HCT116 (cell line): ENCODE data around the gene PRKCQ. TPM values are rescaled to one million over a fixed set of nuclear protein-coding genes. Genes with fewer than 3 reads are reported as not detected.

Experiments
- ATAC-seq: fragments of 200-7000 bp; cut with Tn5 transposase; 2 replicates; pipeline ENCODE4 v1.9.1; 2020; ENCODE audit warnings: mild to moderate bottlenecking, moderate library complexity
- BruUV-seq: library from RNA; stranded (reverse); fragments of 400-500 nt; replicated peaks from 2 replicates; lab custom pipeline; 2021; lab: Mats Ljungman, UMichigan
- CTCF ChIA-PET: fragments of 300-600 bp; sonication (Branson Sonifier 250); formaldehyde crosslinking; loops from one replicate; lab custom pipeline; 2021; ENCODE audit warnings: antibody characterized with exemption; lab: Charles Lee
- POLR2A ChIA-PET: fragments of 300-600, 350-600 bp; sonication (Branson Sonifier 250); formaldehyde crosslinking; loops from one replicate; lab custom pipeline; 2021; ENCODE audit warnings: antibody characterized with exemption; lab: Charles Lee
- RAD21 ChIA-PET, 2 experiments: fragments of 300-600 bp; sonication (Branson Sonifier 250); formaldehyde crosslinking; loops; one replicate each; lab custom pipeline; 2023; ENCODE audit warnings: low total read pairs in 2 of 2; ENCODE audit not compliant: uncharacterized antibody in 2 of 2, unreplicated experiment in 2 of 2, low non-redundant PET in 1 of 2; lab: Charles Lee
- DNase-seq: peaks from one replicate; pipeline ENCODE4 v3.0.0-alpha.2; 2010; ENCODE audit warnings: low read depth, low spot score
- H2AFZ ChIP-seq: fragments of 200-600 bp; shearing (Covaris generic), sonication (generic); 2 replicates; pipeline ENCODE4 v1.6.1; 2017; ENCODE audit warnings: low read depth, mixed run types, mixed read lengths, antibody characterized with exemption, low read length; ENCODE audit not compliant: poor library complexity, severe bottlenecking
- H3K27ac ChIP-seq: 2 replicates; pipeline ENCODE4 v1.5.1; 2012; ENCODE audit warnings: low read depth, low read length
- H3K27me3 ChIP-seq: fragments of 200-600 bp; sonication (generic); 2 replicates; pipeline ENCODE4 v1.6.1; 2016; ENCODE audit warnings: mixed run types, low read length, mixed read lengths; ENCODE audit not compliant: insufficient read depth
- H3K36me3 ChIP-seq, 2 experiments: fragments of 200-500 bp in 1 of 2; fragments of 200-600 bp in 1 of 2; sonication (Bioruptor generic) in 1 of 2; sonication (generic) in 1 of 2; 2 replicates each; pipeline versions ENCODE4 v1.5.1 to v1.6.1; 2014 to 2016; ENCODE audit warnings: low read length in 2 of 2, inconsistent platforms in 1 of 2, mixed read lengths in 1 of 2, mixed run types in 1 of 2; ENCODE audit not compliant: insufficient read depth in 2 of 2, control insufficient read depth in 1 of 2
- H3K4me1 ChIP-seq, 2 experiments: fragments of 200-600 bp in 1 of 2; sonication (generic) in 1 of 2; 2 replicates each; pipeline versions ENCODE4 v1.5.1 to v1.6.1; 2012 to 2017; ENCODE audit warnings: low read length in 2 of 2, inconsistent platforms in 1 of 2, mild to moderate bottlenecking in 1 of 2, mixed read lengths in 1 of 2, mixed run types in 1 of 2, moderate library complexity in 1 of 2; ENCODE audit not compliant: insufficient read depth in 2 of 2, control insufficient read depth in 1 of 2
- H3K4me2 ChIP-seq: fragments of 200-600 bp; sonication (generic); 2 replicates; pipeline ENCODE4 v1.6.1; 2017; ENCODE audit warnings: mixed run types, low read length, mixed read lengths
- H3K4me3 ChIP-seq, 2 experiments: fragments of 200-600 bp in 1 of 2; sonication (generic) in 1 of 2; replicated peaks in 1 of 2; 2 replicates each; pipeline ENCODE4 v1.5.1; 2011 to 2016; ENCODE audit warnings: low read length in 2 of 2, control low read depth in 1 of 2, low read depth in 1 of 2, mild to moderate bottlenecking in 1 of 2, mixed read lengths in 1 of 2, mixed run types in 1 of 2
- H3K79me2 ChIP-seq: fragments of 200-600 bp; sonication (generic); 2 replicates; pipeline ENCODE4 v1.6.1; 2017; ENCODE audit warnings: mild to moderate bottlenecking, mixed run types, low read length, moderate library complexity, mixed read lengths; ENCODE audit not compliant: insufficient read depth
- H3K9ac ChIP-seq: fragments of 200-600 bp; sonication (generic); 2 replicates; pipeline ENCODE4 v1.6.1; 2016; ENCODE audit warnings: low read length, mixed read lengths
- H3K9me2 ChIP-seq: fragments of 200-600 bp; sonication (generic), shearing (Covaris generic); 2 replicates; pipeline ENCODE4 v1.6.1; 2017; ENCODE audit warnings: mixed run types, mild to moderate bottlenecking, moderate library complexity; ENCODE audit not compliant: insufficient read depth
- H3K9me3 ChIP-seq, 2 experiments: fragments of 200-500 bp in 1 of 2; fragments of 200-600 bp in 1 of 2; sonication (Bioruptor generic) in 1 of 2; sonication (generic) in 1 of 2; 2 replicates each; pipeline ENCODE4 v1.6.1; 2014 to 2017; ENCODE audit warnings: low read length in 2 of 2, mixed read lengths in 2 of 2, inconsistent platforms in 1 of 2, low read depth in 1 of 2, mild to moderate bottlenecking in 1 of 2, mixed run types in 1 of 2, moderate library complexity in 1 of 2; ENCODE audit not compliant: control insufficient read depth in 1 of 2, insufficient read depth in 1 of 2
- H4K20me1 ChIP-seq: fragments of 200-600 bp; sonication (generic), shearing (Covaris generic); 2 replicates; pipeline ENCODE4 v1.6.1; 2017; ENCODE audit warnings: mixed run types, mild to moderate bottlenecking, moderate library complexity; ENCODE audit not compliant: insufficient read depth
- ATF3 ChIP-seq: IDR thresholded peaks from 2 replicates; pipeline ENCODE4 v1.6.1; 2012
- CBX3 ChIP-seq: IDR thresholded peaks from 2 replicates; pipeline ENCODE4 v1.6.1; 2012; ENCODE audit warnings: low read depth
- CEBPB ChIP-seq: IDR thresholded peaks from 2 replicates; pipeline ENCODE4 v1.6.1; 2012; ENCODE audit warnings: low read depth
- CTCF ChIP-seq, 3 experiments: fragments of 200-600 bp in 1 of 3; sonication (generic) in 1 of 3; IDR thresholded peaks in 2 of 3; conservative IDR thresholded peaks in 1 of 3; 2 replicates each; pipeline ENCODE4 v1.5.1; 2012 to 2017; ENCODE audit warnings: low read depth in 2 of 3, low read length in 2 of 3, antibody characterized with exemption in 1 of 3, borderline replicate concordance in 1 of 3, control low read depth in 1 of 3, mild to moderate bottlenecking in 1 of 3, mixed read lengths in 1 of 3, mixed run types in 1 of 3, moderate library complexity in 1 of 3; ENCODE audit not compliant: insufficient read depth in 1 of 3
- ELF1 ChIP-seq: IDR thresholded peaks from 2 replicates; pipeline ENCODE4 v1.6.1; 2012; ENCODE audit warnings: low read depth, borderline replicate concordance
- EZH2 ChIP-seq: fragments of 200-600 bp; sonication (generic); IDR thresholded peaks from 2 replicates; pipeline ENCODE4 v1.6.1; 2017; ENCODE audit warnings: antibody characterized with exemption, mixed run types
- EZH2phosphoT487 ChIP-seq: fragments of 200-600 bp; IDR thresholded peaks from 2 replicates; pipeline ENCODE4 v1.6.1; 2018; ENCODE audit warnings: antibody characterized with exemption, borderline replicate concordance
- FOSL1 ChIP-seq: IDR thresholded peaks from 2 replicates; pipeline ENCODE4 v1.6.1; 2012; ENCODE audit warnings: low read depth
- MAX ChIP-seq: IDR thresholded peaks from 2 replicates; pipeline ENCODE4 v1.6.1; 2012
- RAD21 ChIP-seq: IDR thresholded peaks from 2 replicates; pipeline ENCODE4 v1.6.1; 2012; ENCODE audit warnings: low read depth, mild to moderate bottlenecking
- REST ChIP-seq: IDR thresholded peaks from 2 replicates; pipeline ENCODE4 v1.6.1; 2012; ENCODE audit warnings: low read depth
- SP1 ChIP-seq: IDR thresholded peaks from 2 replicates; pipeline ENCODE4 v1.6.1; 2012; ENCODE audit warnings: low read depth
- SRF ChIP-seq: IDR thresholded peaks from 2 replicates; pipeline ENCODE4 v1.6.1; 2012; ENCODE audit warnings: low read depth
- TCF7L2 ChIP-seq: IDR thresholded peaks from 2 replicates; pipeline ENCODE4 v1.7.0; 2011; ENCODE audit warnings: borderline replicate concordance, inconsistent platforms; ENCODE audit not compliant: insufficient read depth, insufficient read length; ENCODE audit errors: extremely low read depth
- YY1 ChIP-seq: IDR thresholded peaks from 2 replicates; pipeline ENCODE4 v1.6.1; 2011; ENCODE audit warnings: low read length, low read depth, moderate library complexity, mild to moderate bottlenecking; ENCODE audit not compliant: insufficient replicate concordance; ENCODE audit errors: extremely low read depth
- ZBTB33 ChIP-seq: IDR thresholded peaks from 2 replicates; pipeline ENCODE4 v1.6.1; 2011; ENCODE audit warnings: mild to moderate bottlenecking, low read length, moderate library complexity; ENCODE audit not compliant: insufficient replicate concordance; ENCODE audit errors: extremely low read depth
- ZFX ChIP-seq: fragments of 450-650 bp; IDR thresholded peaks from 2 replicates; pipeline ENCODE4 v1.6.1; 2017
- ZNF274 ChIP-seq: fragments of 200-500 bp; sonication (Bioruptor generic); IDR thresholded peaks from 2 replicates; pipeline ENCODE4 v1.6.1; 2014; ENCODE audit warnings: mild to moderate bottlenecking, low read depth, low read length, inconsistent platforms
- intact Hi-C: fragments of 100-400 bp; cut with micrococcal nuclease; formaldehyde crosslinking; loops from 2 replicates; pipeline ENCODE4 v1.10.0; 2022
- total RNA-seq: library from RNA; stranded (reverse); gene quantifications from one replicate; pipeline ENCODE4 v1.2.1, GENCODE V29; 2021; ENCODE audit not compliant: unreplicated experiment

The PRKCQ gene
- total RNA-seq, 1 experiment from 2014 or later = 0.54 TPM

GRCh38 chr10:6507311-6507710 lies 72.8 kb downstream of the PRKCQ start:
- Histone ChIP-seq H3K79me2 (no peaks in the 10 kb centered on the region), H3K36me3 (no peaks in the 10 kb centered on the region), H3K9ac (no peak overlapping the region), H3K9me2 (no peaks in the 10 kb centered on the region), H3K27ac (no peak overlapping the region), H3K4me2 (no peak overlapping the region), H3K27me3 (peaks cover 63% of the 10 kb centered on the region), H4K20me1 (no peaks in the 10 kb centered on the region), H3K4me3 (no peak overlapping the region), H3K4me1 (no peaks in the 10 kb centered on the region), H2AFZ (no peak overlapping the region), H3K9me3 (peaks cover 0 to 5% of the 10 kb centered on the region in 2 experiments; a peak in 1 of 4 replicates)
- BruUV-seq = no TSS peak
- intact Hi-C loops = no loop called here
- no peak for ATAC-seq
- ChIA-PET RAD21 (no interaction called here), CTCF (no interaction called here), POLR2A (no interaction called here)
- TF ChIP-seq YY1 (no peak), ZFX (no peak), REST (no peak), EZH2phosphoT487 (no peak), ELF1 (no peak), CEBPB (no peak), MAX (no peak), SP1 (no peak), FOSL1 (no peak), TCF7L2 (no peak), SRF (no peak), EZH2 (no peak), ZBTB33 (no peak), ZNF274 (no peak), CBX3 (no peak), CTCF (IDR thresholded peaks at IDR 0.05 in 2 of 3, conservative IDR thresholded peaks at IDR 0.05 in 1 of 3; ENCODE audit: borderline replicate concordance in 1 of 3, insufficient read depth in 1 of 3, low read depth in 2 of 3, low read length in 2 of 3) (no peak), RAD21 (no peak), ATF3 (no peak)
- DNase-seq = no peak
